Measurements from ENCODE around the gene RNF43. TPM values are rescaled to one million over a fixed set of nuclear protein-coding genes. Genes with fewer than 3 reads are reported as not detected.

Gene RNF43
- total and polyA plus RNA-seq, 7 donors = 0.14 to 19.3 (median 3.4) TPM; not detected in 1

GRCh38 chr17:58373003-58373402 is 44.3 kb downstream of the RNF43 start:
- no peak for DNase-seq
- WGBS, 2 donors = 63 to 87% methylated on average over 5 of the region's 5 CpGs

DNA sequence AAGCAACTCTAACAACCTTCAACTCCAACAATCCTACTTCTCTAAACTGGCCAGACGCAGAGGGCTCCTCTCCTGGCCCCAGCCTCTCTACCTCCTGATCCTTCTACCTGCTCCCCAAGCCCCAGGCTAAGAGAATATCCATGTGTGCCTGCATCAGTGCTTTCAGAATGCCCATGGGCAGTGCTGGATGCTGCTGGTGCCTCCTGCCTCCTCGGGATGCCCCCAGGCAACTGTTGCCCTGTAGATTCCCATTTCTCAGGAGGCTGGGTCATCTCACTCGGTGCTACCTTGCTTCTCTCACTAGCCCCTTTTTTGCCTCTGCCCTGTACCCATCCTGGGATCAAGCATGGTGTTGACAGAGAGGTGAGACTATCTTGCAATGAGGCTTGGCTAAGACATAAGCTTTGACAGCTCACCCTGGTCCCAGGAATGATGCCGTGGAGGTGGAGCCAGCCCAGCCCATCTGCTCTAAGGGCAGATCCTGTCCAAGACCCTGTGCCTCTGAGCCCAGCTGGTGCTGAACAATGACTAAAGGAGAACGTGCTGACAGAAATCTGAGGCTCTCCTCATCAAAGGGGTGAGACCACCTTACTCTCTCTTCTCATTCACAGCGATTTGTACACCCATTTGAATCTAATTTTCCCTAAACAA is 45.9 kb downstream of the RNF43 start:
- DNase-seq = no peak
- no peak overlapping the region for H3K27ac ChIP-seq
- no peaks in the 10 kb centered on the region for H3K9me3 ChIP-seq
- TF ChIP-seq POLR2AphosphoS5 (IDR thresholded peaks at IDR 0.05) (no peak), EP300 (IDR thresholded peaks at IDR 0.05) (no peak), POLR2A (IDR thresholded peaks at IDR 0.05) (no peak)
- TF ChIP-seq, protein P1, sequence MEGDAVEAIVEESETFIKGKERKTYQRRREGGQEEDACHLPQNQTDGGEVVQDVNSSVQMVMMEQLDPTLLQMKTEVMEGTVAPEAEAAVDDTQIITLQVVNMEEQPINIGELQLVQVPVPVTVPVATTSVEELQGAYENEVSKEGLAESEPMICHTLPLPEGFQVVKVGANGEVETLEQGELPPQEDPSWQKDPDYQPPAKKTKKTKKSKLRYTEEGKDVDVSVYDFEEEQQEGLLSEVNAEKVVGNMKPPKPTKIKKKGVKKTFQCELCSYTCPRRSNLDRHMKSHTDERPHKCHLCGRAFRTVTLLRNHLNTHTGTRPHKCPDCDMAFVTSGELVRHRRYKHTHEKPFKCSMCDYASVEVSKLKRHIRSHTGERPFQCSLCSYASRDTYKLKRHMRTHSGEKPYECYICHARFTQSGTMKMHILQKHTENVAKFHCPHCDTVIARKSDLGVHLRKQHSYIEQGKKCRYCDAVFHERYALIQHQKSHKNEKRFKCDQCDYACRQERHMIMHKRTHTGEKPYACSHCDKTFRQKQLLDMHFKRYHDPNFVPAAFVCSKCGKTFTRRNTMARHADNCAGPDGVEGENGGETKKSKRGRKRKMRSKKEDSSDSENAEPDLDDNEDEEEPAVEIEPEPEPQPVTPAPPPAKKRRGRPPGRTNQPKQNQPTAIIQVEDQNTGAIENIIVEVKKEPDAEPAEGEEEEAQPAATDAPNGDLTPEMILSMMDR (IDR thresholded peaks at IDR 0.05) = no peak
- WGBS, 2 donors = 39 to 79% methylated on average over 6 of the region's 6 CpGs
- H3K27me3 ChIP-seq = no peaks in the 10 kb centered on the region
- no peaks in the 10 kb centered on the region for H3K36me3 ChIP-seq
- intact Hi-C loops (cut with DNase I) = no loop called here
- no peaks in the 10 kb centered on the region for H3K4me1 ChIP-seq
- H3K4me3 ChIP-seq = no peak overlapping the region

More at GRCh38 chr17:58373003-58373402, 44.3 kb downstream of the RNF43 start:
- Histone ChIP-seq H3K27ac (no peak overlapping the region), H3K36me3 (no peaks in the 10 kb centered on the region), H3K27me3 (no peaks in the 10 kb centered on the region), H3K4me1 (no peaks in the 10 kb centered on the region), H3K9me3 (no peaks in the 10 kb centered on the region), H3K4me3 (no peak overlapping the region)
- intact Hi-C loops (cut with DNase I) = no loop called here
- no peak for TF ChIP-seq EP300 (IDR thresholded peaks at IDR 0.05)
- TF ChIP-seq POLR2AphosphoS5 (IDR thresholded peaks at IDR 0.05) = no peak
- no peak for TF ChIP-seq POLR2A (IDR thresholded peaks at IDR 0.05)
- TF ChIP-seq, protein P1 (IDR thresholded peaks at IDR 0.05) = no peak

DNA sequence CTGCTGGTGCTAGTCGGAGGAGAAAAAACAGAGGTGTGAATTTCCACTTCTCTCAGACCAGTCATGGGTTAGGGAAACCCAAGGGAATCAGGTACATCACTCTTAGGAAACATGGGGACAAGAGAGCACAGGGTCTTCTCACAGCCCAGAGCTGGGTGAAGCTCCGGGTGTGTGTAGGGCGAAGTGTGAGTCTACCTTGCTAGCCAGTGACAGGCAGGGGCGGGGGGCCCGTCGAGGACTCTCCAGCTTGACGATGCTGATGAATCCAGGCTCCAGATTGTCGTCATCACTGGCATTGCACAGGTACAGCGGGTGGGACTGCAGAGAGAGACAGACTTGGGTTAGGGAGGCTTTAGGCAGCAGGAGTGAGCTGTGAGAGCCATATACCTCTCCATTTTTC is 46.6 kb downstream of the RNF43 start:
- no peak for TF ChIP-seq POLR2A (IDR thresholded peaks at IDR 0.05)
- TF ChIP-seq EP300 (IDR thresholded peaks at IDR 0.05) = no peak
- TF ChIP-seq POLR2AphosphoS5 (IDR thresholded peaks at IDR 0.05) = no peak
- TF ChIP-seq, protein P1 (IDR thresholded peaks at IDR 0.05) = no peak
- Histone ChIP-seq H3K4me3 (no peak overlapping the region), H3K27ac (no peak overlapping the region), H3K4me1 (no peaks in the 10 kb centered on the region), H3K9me3 (no peaks in the 10 kb centered on the region), H3K27me3 (no peaks in the 10 kb centered on the region), H3K36me3 (no peaks in the 10 kb centered on the region)
- 38 to 78% methylated on average over 9 of the region's 9 CpGs for WGBS, 2 donors
- no peak for DNase-seq
- intact Hi-C loops (cut with DNase I) = no loop called here

DNA sequence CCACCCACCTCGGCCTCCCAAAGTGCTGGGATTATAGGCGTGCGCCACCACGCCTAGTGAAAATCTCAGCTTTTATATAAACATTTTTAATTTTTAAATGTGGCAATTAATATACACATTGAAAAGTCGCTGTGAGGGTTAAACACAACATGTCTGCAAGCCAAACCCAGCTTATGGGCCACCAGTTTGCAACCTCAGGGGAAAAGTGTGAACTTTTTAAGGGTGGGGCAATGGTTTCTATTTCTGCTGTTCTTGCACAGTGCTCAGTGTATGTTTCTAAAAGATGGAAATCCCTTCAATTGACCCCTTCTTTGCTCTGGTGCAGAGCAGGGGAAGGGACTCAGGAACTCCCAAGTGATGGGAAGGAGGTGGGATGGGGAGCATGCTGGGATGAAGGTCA is 47.0 kb downstream of the RNF43 start:
- no peaks in the 10 kb centered on the region for H3K27me3 ChIP-seq
- TF ChIP-seq, protein P1 (IDR thresholded peaks at IDR 0.05) = no peak
- TF ChIP-seq POLR2AphosphoS5 (IDR thresholded peaks at IDR 0.05) = no peak
- TF ChIP-seq EP300 (IDR thresholded peaks at IDR 0.05) = no peak
- no peak for TF ChIP-seq POLR2A (IDR thresholded peaks at IDR 0.05)
- no peak for DNase-seq
- H3K9me3 ChIP-seq = no peaks in the 10 kb centered on the region
- no peak overlapping the region for H3K4me3 ChIP-seq
- H3K4me1 ChIP-seq = no peaks in the 10 kb centered on the region
- intact Hi-C loops (cut with DNase I) = no loop called here
- no peak overlapping the region for H3K27ac ChIP-seq
- H3K36me3 ChIP-seq = no peaks in the 10 kb centered on the region
- 45 to 83% methylated on average over 5 of the region's 5 CpGs for WGBS, 2 donors

All from sigmoid colon (tissue), 7 donors.